ENCODE measurements around the gene SLC1A4.

Gene SLC1A4

DNA sequence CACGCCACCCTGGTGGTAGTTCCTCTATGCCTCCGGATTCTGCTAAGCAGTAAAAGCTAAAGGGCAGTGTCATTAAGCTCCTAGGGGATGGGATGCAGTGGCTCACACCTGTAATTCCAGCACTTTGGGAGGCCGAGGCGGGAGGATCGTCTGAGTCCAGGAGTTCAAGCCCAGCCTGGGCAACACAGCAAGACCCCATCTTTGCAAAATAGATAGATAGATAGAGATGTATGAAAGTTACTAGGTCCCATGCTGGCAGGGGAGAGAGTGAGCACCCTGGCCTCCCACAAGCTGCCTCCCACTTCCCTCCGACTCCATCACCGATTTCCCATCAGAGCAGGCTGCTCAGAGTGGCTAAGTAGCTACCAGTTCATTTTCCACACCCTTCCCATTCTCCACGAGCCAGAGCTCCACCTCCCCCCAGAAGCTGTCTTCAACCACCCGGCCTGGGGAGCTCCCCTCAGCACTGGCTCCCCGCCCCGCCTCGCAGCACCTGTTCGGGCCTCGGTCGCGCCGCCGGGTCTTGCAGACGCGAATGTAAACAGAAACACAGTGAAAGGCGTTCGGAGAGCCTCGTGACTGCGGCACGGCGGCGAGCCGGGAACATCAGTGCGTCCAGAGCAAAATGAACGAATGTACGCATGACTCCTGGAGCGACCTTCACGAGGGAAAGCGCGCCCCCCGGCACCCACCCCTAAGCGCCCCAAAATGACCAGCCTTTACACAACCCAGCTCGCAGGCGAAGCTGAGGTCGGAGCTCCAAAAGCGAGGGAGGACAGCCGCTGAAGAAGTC, 66.4 kb downstream of the SLC1A4 start:
- peak; percentile 77 for DNase-seq

DNA sequence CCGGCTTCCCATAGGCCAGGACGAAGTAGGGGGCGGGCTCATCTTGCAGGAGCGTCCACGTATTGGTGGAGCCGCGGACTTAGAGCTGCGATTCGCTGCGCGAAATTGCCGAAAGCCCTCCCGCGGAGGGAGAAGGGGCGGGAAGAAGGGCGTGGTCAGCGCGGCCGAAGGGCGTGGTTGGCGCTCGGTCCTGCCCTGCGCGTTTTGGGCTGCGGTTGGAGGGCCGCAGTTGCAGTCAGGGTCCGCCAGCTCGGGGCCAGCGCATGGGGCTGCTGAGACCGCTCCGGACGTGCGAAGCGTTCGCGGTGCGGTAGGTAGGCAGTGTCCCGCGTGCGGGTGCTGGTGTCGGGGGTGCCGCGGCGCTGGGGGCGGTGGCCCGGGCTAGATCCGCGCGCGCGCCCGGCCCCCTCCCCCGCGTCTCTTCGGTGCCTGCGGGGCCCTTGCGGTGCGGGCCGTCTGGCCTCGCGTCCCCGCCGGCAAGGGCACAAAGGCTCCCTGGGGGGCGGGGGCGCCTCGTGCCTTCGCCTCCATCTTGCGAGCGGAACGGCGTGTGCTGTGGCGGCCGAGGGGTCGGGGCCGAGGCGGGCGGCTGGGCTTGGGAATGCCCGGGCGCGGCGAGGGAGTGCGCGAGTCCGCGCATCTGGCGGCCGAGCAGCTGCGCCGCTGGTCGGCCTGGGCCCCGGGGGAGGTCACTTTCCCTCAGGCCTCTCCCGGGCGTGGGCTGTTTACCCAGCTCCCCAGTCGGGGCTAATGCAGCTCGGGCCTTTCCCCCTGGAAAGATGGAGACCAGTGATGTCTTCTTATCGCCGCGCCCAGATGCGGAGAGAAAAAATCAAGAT, 67.2 kb downstream of the SLC1A4 start, which contains the start of gene CEP68:
TSS of gene CEP68 (plus strand) at position 202 of the 839 bp plus-strand sequence. CDS start 13,029 bp downstream, outside the sequence.
- peak; percentile 98 for DNase-seq

DNA sequence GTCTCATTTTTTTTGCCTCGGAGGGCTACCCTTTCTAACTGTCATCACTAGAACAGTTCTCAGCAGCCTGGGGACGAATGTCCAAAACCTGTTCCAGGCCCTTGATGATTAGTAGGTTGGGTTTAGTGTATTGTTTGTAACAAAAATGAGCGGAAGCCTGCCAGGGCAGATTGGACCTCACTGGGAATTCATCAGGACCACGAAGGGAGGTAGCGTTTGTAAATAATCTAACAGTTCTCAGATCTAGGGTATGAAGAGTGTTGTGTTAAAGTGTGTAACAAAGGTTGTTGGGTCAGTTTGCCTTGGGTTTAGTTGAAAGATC, 67.8 kb downstream of the SLC1A4 start:
- no peak for DNase-seq

DNA sequence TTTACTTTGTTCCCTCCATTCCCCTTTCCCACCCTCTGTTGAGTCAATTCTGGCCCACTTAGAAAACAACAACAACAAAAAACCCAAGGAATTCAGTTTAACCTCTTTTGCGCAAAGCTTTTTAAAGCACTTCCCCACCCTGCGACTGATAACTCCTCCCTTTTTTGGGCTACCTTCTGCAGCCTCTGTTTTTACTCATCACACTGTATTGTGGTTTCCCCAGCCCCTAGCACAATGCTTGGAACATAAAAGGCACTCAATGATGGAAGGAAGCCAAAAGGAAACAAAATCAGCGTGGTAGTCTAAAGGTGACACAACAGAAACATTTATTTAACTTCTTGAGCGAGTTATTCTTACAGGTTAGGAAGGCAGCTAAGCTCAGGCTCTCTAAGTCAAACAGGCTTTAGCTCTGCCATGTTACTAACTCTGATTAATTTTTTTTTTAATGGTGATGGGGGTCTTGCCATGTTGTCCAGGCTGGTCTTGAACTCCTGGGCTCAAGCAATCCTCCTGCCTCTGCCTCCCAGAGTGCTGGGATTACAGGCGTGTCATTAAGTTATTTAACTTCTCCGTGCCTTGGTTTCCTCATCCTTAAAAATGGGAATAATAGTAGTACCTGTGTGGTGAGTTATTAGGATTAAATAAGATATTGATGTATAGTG, 68.3 kb downstream of the SLC1A4 start:
- peak; percentile 64 for DNase-seq

DNA sequence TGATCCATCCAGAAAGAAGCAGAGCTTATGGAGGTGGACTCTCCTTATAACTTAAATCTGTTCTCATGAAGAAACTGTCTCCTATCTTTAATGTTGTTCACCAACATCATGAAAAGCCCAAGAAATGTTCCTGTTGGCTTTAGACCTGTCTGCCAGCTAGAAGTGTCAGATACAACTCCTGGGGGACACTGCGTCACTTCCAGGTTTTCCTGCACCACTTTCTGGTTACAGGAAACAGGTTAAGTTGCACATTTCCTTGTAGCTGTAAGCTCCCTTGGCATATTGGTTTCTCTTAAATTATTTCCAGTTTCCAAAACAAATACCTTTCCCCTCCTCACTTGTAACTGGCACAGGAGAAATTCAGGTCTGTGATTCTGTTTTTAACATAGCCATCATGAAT, 69.9 kb downstream of the SLC1A4 start:
- no peak for DNase-seq

DNA sequence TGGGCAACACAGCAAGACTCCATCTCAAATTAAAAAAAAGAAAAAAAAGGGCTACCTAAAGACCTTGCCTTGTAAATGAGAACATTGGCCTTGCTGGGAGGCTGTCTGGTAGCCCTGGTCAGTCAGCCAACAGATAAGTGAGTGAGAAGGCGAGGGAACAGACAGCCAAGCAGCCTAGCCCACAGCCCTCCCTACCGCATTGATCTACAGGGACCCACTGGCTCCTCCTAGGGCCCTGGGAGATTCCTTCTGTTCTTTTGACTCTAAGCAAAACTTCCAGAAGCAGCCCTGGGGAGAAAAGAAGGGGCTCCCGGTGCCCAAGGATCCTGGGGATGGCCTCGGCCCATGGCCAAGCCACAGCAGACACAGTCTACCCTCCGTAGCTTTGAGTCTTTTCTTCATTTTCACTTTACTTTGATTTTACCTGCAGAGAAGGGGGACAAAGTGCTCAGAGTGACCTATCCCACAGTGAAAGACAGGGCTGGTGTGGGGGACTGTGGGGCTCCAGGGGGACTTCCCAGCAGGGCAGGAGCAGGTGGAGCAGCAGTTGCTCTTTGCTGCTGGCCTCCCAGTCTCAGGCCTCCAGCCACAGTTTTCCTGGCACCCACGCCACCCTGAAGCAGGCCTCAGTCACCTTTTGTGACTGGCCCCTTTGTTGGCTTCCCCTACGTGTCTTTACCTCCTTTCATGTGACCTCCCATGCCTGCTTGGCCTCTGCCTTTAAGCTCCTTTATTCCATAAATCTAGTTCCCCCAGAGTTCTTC, 72.1 kb downstream of the SLC1A4 start:
- DNase-seq, result no peak

DNA sequence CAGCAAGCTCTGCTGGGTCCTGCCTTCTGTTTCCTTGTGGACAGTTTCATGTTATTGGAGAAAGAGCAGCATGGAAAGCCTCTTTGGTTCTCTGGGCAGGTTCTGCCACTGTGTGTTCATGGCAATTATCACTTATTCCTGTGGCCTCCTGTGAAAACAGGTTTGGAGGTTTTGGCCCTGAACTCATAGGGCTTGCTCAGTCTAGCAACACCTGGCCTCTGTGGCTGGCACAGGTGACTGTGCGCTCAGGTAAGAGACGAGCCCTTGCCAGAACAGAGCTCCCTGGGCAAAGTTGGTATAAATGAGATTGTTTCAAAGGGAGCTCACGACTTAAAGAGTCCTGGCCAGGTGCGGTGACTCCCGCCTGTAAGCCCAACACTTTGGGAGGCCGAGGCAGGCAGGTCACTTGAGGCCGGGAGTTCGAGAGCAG, 72.7 kb downstream of the SLC1A4 start:
- DNase-seq, result no peak

DNA sequence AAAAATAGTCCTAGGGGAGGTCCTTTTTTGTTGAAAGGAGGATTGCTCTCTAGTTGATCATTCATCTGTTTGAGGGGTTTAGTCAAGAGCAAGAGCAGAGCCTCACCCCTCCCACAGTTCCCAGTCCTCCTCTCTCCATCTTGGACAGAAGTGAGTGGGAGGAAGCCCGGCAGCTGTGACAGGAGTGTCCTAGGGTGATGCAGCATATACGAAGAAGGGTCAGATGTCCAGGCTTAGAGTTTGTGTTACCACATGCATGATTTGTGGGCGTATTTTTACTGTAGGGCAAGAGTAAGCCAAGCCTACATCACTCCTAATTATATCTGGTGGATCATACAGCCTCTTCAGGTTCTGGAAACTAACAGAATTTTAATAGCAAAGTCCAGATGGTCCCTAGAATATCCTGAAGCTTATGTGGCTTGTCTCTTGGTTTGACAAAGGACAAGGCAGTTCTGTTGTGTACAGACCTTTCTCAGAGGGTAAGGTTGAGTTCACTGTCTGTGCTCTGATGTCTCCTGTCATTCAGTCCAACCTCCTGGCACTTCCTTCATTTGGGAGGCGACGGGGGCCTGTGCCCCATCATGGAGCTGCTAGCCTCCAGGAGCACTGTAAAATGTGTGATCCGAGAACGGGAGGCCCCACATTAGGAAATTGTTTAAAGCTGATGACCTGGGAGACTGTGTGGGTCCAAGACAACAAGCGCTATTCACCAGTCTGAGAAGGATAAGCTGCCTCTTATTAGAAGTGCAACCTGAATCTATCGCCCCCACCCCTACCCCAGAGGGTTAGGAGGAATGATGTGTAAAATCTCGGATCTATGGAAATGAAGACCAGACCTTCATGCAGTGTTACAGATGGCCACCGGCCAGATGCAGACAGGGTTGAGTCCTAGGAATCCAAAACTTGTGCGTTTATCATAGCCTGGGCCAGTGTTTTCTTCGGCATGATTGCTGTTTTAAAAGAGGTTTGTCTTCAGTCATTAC, 73.9 kb downstream of the SLC1A4 start:
- no peak for DNase-seq

DNA sequence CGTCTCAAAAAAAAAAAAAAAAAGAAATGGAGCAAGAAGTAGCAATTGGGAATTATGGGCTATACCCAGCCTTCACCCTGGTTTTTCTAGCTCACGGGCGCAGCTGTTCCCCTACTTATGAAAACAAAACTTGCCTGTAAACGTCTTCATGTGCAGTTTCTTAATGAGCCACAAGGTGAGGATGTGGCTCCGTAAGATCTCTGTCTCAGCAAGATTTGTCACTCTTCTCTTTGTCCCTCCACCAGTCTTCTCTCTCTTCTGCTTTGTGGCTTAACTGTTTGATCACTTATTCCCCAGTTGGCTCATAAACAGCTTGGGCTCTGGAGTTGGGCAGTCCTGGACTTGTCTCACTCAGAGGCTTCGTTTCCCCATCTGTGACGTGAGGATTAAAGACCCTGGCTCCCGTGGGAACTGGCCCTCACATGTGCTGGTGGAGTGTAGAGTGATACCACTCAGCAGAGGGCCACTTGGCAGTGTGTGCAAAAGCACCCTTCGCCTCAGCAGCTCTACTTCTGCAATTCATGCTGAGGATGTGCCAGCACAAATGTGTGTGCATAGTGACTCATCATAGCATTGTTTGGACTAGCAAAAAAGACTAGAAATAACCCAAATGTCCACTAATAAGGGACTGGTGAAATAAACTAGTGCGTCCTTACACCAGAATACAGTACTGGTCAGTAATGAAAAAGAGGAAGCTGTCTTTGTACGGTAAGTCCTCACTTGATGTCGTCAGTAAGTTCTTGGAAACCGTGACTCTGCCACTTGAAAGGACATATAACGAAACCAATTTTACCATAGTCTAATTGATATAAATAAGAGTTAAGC, 75.7 kb downstream of the SLC1A4 start:
- peak; percentile 41 for DNase-seq

DNA sequence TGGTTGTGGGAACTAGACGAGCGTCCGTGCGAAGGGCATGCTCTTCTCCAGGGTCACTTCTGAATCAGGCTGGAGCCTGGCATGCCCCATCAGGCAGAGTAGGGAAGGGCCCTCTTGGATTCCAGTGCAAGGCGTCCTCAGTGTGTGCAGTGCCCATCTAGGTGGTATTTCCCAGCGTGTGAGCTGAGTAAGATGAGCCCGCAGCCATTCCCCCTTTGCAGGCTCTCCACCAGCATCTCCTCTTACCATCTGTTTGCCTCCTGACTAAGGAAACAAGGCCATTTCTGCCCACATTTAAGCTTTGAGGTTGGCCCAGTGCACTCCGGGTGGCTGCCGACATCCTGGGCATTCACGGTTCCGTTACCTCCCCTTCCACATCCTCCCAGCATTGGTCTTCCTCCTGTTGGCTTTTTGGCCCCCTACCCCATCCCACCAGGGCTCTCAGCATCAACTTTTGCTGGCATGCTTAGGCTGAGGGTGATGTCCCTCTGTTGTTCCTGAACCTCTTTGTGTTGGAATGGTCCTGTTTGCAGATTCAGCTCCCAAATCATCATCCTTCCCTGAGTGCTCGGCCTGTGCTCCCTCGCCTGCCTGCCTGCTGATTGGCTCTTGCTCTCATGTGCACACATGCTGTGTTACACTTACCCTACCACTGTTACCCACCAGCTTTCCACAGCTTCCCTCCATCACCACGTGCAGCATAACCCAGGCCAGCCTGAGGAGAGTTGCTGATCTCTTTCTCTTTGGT, 78.8 kb downstream of the SLC1A4 start:
- no peak for DNase-seq

DNA sequence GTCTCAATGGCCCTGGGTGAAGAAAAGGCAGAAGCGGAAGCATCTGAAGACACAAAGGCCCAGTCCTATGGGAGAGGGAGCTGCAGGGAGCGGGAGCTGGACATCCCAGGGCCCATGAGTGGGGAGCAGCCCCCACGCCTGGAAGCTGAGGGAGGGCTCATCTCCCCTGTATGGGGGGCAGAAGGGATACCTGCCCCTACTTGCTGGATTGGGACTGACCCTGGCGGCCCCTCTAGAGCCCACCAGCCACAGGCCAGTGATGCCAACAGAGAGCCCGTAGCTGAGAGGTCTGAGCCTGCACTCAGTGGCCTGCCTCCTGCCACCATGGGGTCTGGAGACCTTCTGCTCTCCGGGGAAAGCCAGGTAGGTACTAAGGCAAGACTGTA, 80.2 kb downstream of the SLC1A4 start:
- no peak for DNase-seq

DNA sequence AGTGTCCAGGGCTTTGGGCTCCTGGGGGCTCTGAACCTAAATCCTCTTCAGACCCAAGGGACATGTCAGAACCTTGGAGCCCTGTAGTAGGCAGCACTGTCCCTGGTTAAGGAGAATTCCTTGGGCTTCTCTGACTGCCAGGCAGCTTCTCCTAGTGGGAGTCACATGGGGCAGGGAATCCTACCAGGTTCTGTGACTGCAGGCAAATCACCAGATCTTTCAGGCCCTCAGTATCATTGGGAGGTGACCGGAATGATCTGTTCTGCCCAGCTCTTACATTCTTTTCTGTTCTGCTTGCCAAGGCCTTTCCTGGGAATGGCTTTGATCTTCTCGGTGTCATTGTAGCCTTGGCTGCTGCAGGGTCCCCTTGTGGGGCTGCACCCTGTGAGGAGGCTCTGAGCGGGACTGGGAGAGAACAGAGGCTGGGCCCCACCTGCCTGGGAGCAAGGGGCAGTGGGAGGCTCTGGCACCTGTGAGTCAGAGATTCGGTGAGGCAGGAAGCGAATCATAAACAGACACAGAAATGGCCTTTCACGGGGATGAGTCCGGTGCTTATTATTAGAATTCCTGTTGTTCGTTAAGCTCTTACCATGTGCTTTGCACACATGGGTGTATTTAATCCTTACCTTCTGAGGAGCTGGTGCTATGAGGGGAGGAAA, 81.1 kb downstream of the SLC1A4 start:
- DNase-seq, result no peak

DNA sequence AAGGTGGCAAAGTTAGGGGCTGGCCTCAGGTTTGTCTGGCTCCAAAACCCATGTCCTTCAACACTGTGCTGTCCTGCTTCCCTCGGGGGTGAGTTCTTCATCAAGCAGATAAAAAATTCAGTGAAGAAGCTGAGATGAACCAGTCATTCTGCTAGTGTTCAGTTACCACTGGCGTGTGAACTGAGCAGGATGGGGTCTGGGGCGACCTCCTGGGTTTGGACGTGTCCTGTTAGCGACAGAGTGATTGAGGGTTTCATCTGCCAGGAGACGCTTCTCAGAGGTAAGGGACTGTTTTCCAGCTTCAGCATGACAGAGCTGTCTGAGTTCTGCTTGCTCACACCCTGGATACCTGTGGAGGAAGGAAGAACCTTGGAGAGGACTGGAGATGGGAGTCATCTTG, 81.7 kb downstream of the SLC1A4 start:
- DNase-seq, result no peak

DNA sequence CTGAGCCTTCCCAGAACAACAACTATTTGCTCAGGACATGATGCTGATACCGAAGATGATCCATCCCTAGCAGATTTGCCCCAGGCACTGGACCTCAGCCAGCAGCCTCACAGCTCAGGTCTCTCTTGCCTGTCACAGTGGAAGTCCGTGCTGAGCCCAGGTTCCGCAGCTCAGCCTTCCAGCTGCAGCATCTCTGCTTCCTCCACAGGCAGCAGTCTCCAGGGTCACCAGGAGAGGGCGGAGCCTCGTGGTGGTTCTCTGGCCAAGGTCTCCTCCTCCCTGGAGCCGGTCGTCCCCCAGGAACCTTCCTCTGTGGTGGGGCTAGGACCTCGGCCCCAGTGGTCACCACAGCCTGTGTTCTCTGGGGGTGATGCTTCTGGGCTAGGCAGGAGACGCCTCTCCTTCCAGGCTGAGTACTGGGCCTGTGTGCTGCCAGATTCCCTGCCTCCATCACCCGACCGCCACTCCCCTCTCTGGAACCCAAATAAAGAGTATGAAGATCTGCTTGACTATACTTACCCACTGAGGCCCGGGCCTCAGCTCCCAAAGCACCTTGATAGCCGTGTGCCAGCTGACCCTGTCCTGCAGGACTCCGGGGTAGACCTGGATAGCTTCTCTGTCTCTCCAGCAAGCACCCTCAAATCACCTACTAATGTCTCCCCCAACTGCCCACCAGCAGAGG, 82.4 kb downstream of the SLC1A4 start:
- no peak for DNase-seq

DNA sequence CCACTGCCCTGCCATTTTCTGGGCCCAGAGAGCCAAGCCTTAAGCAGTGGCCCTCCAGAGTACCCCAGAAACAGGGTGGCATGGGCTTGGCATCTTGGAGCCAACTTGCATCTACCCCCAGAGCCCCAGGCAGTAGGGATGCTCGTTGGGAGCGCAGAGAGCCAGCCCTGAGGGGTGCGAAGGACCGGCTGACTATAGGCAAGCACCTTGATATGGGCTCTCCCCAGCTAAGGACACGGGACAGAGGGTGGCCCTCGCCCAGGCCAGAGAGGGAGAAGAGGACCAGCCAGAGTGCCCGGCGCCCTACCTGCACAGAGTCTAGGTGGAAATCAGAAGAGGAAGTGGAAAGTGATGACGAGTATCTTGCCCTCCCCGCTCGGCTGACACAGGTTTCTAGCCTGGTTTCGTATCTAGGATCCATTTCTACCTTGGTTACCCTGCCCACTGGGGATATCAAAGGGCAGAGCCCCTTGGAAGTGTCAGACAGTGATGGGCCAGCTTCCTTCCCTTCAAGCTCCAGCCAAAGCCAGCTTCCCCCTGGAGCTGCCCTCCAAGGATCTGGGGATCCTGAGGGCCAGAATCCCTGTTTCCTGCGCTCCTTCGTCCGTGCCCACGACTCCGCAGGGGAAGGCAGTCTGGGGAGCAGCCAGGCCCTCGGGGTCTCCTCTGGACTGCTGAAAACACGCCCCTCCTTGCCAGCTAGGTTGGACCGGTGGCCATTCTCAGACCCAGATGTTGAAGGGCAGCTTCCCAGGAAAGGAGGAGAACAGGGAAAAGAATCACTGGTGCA, 83.2 kb downstream of the SLC1A4 start:
- no peak for DNase-seq
